HG03039 (cell line): ENCODE results near the gene G6PC3.
A peak's percentile ranks its signal among the peaks of the same experiment; 100 is the strongest.

Experiments
- ATAC-seq: cut with Tn5 transposase; IDR thresholded peaks from one replicate; pipeline ENCODE4 v1.9.1; 2021; ENCODE audit warnings: mild to moderate bottlenecking, moderate library complexity; ENCODE audit not compliant: unreplicated experiment

Gene G6PC3

GRCh38 chr17:44059101-44059892 lies 11.2 kb upstream of the G6PC3 start:
- no peak for ATAC-seq

GRCh38 chr17:44061446-44061845 lies 9.1 kb upstream of the G6PC3 start:
- no peak for ATAC-seq

- no peak for ATAC-seq
These were observed 7.7 kb upstream of the G6PC3 start for GRCh38 chr17:44062871-44063270.

DNA sequence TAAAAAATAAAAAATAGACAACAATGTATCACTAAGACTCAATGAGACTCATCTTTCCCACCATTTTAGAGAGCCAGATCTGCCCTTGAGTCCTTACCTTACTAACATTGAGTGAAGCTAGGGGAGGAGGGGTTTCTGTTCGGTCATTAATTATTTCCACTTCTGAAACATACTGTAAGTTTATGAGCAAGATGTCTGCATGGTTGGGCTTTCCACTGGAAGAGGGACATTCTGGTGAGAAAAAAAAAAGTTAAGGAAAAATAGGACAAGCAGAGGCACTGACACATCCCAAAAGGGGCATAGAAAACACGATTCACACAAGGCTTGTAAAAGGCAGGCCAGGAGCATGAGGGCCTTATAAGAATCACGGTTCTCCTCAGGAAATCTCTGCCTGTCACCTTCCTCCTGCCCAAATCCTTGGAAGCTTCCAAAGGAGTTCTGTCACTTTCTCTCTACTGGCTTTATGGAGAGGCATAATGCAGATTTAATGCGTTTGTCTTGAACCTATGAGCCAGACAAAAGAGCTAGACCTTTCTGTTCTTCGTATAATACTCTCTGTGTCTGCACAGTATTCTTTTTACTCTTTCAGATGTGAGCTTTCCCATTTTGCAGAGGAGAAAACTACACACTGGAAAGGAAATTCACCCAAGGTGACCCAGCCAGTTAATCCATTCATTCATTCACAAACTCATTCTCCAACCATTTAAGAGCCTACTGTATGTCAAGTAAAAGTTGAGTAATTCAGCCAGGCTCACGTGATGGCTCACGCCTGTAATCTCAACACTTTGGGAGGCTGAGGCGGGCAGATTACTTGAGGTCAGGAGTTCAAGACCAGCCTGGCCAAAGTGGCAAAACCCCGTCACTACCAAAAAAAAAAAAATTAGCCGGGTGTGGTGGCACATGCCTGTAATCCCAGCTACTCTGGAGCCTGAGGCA lies 6.6 kb upstream of the G6PC3 start:
- ATAC-seq, result no peak

DNA sequence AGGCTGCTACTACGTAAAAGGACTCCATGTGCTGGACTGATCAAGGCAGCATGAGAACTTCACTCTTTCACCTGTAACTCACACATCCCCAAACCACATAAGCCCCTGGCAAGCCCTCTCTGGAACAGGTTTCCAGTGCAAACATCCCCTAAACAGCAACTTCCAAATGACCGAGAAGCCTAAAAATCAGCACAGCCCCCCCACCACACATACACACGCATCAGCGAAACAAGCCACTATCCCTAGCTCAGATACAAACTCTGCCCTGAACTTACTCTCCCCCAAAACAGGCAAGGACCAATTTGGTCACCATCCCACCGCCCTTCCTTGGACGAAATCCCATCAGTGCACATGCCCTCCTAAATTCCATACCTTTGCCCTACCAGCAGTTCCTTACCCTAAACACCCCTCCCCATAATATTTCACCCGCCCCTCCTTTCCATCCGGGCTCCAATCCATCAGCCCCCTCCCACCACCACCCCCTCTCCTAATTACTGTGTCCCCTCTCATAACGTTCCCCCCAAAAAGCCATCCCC lies 4.8 kb upstream of the G6PC3 start:
- ATAC-seq, result no peak

DNA sequence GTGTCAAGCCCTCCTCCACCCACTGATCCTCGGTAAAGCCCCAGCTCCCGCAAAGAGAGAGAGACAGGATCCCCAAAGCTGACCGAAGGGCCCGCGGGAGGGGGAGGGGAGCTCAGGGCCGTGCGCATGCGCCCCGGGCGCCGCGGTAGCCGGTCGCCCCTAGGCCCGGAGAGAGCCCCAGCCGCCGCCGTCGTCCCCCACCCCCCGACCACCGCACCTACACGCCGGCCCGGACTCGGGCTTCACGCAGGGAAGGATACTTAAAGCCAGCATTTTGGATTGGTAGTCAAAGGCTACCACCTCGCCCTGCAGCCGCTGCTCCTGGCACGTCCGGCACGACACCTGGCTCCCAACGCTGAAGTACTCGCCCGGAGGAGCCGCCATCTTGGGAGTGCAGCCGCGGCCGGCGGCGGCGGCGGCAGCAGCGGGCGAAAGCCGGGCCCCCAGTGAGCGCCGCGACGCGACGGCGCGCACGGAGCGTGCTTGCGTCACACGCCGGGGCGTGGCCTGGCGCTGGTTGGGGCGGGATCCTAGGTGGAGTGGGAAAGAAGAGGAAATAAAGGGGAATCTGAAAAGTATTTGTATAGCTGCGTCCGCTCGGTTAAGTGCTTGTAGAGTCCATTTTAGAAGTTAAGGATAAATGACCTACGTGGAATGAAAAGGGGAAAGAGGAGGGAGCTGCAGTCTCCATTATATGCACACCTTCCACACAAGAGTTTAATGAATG lies 4.2 kb upstream of the G6PC3 start, which contains the start of gene LSM12:
LSM12 (minus strand) TSS at position 468 of the 727 bp plus-strand sequence; CDS start at position 384, 84 bp downstream.
- peak; percentile 62 for ATAC-seq

GRCh38 chr17:44067545-44067940 lies 3.0 kb upstream of the G6PC3 start:
- no peak for ATAC-seq

GRCh38 chr17:44069974-44070454 lies 521 bp upstream of the G6PC3 start:
- ATAC-seq, result no peak

GRCh38 chr17:44071198-44071520 lies 624 bp downstream of the G6PC3 start:
- no peak for ATAC-seq

GRCh38 chr17:44071772-44072171 lies 1.2 kb downstream of the G6PC3 start:
- no peak for ATAC-seq

- ATAC-seq, result no peak
These were observed 3.8 kb downstream of the G6PC3 start for GRCh38 chr17:44074231-44074910.

- no peak for ATAC-seq
These were observed 4.4 kb downstream of the G6PC3 start for GRCh38 chr17:44074911-44075285.

GRCh38 chr17:44075598-44076293 lies 5.2 kb downstream of the G6PC3 start:
- no peak for ATAC-seq

GRCh38 chr17:44076716-44077594 lies 6.4 kb downstream of the G6PC3 start:
- no peak for ATAC-seq

GRCh38 chr17:44077595-44077909 lies 7.0 kb downstream of the G6PC3 start:
- ATAC-seq, result no peak

DNA sequence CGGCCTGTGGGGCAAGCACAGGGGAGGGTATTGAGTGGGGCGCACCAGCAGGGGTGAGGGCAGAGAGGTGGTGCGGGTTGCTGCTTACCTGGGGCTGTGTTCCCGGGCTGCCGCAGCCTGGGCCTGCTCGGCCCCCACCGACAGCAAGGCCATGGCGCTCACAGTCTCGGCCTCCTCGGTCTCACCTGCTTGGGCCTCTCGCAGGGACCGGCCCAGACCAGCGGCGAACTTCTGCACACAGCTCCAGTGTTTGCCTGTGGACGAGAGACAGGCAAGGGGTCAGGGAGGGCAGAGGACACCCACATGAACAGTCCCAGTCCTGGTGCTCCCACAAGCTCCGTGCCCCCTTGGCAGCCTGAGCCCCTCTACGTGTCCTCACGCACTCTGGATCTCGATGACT lies 7.9 kb downstream of the G6PC3 start:
- ATAC-seq, result no peak

DNA sequence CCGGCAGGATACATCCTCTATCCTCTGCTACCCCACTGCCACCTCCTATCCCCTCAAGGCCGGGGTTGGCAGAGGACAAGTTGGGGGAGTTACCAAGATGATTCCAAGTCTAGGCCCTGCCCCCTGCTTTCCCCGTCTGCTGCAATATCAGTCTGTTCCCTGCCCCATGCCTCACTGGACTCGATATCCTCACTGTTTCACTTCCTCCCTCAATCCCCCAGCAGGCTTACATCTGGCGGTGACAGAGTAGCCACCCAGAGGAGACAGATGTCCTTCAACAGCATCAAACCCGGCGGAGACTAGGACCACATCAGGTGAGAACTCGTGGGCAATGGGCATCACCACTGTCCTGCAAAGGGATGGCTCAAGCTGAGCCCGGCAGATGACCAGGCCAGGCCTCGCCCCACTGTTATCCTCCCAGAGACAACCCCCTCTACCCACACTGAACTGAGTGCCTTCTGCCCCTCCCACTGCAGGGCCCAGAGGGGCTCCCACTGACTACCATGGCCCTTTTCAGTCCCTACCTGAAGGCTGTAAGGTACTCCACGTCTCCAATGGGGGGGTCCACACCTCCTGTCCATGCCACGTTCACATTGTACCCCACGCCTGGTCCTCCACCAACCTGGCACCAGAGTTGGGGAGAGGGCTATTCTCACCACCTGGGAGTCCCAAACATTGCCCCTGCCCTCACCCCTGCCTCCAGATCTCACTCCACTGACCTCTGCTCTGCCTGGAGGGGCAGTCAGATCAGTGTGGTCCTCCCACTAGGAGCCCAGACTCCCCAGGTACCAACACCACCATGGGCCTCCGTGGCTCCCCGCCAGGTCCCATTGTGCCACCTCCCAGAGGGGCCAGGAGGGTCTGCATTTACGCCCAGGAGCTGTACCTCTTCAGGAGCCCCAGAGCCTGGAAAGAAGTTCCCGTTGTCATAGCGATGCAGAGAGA lies 9.6 kb downstream of the G6PC3 start:
- ATAC-seq, result no peak

GRCh38 chr17:44081681-44082080 lies 11.1 kb downstream of the G6PC3 start:
- no peak for ATAC-seq
